Skeletal muscle satellite cell (primary cell): ENCODE results near the gene PLK1.

ENCODE experiments used
- H3K27me3 ChIP-seq: 2 replicates; pipeline ENCODE4 v1.7.0; 2013; ENCODE audit warnings: low read length; ENCODE audit not compliant: control insufficient read depth, insufficient read depth
- H3K36me3 ChIP-seq: 2 replicates; pipeline ENCODE4 v1.7.0; 2013; ENCODE audit warnings: mild to moderate bottlenecking, control low read depth, low read length; ENCODE audit not compliant: insufficient read depth
- H3K4me1 ChIP-seq: 2 replicates; pipeline ENCODE4 v1.7.0; 2013; ENCODE audit warnings: low read length; ENCODE audit not compliant: control insufficient read depth, insufficient read depth
- H3K4me2 ChIP-seq: 2 replicates; pipeline ENCODE4 v1.7.0; 2013; ENCODE audit warnings: mild to moderate bottlenecking, low read length
- H3K4me3 ChIP-seq: 2 replicates; pipeline ENCODE4 v1.7.0; 2013; ENCODE audit warnings: low read length
- H3K9ac ChIP-seq: 2 replicates; pipeline ENCODE4 v1.7.0; 2013; ENCODE audit warnings: mild to moderate bottlenecking, low read depth, low read length, moderate library complexity
- H3K9me3 ChIP-seq: replicated peaks from 2 replicates; pipeline ENCODE4 v1.7.0; 2013; ENCODE audit warnings: mild to moderate bottlenecking, control low read depth, low read length

PLK1 gene

DNA sequence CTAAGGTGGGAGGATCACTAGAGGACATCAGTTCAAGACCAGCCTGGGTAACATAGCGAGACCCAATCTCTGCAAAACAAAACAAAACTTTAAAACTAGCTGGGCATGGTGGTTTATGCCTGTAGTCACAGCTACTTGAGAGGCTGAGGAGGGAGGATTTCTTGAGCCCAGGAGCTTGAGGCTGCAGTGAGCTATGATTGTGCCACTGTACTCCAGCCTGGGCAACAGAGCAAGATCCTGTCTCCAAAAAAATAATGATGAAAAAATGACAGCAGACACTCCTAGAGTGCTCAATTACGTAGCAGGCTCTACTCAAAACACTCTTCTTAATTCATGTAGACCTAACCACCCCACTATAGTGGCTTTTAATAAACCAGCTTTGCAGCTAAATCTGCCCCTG lies 21.4 kb downstream of the PLK1 start:
- no peak overlapping the region for H3K4me3 ChIP-seq
- H3K4me1 ChIP-seq: no peaks in the 10 kb centered on the region
- no peaks in the 10 kb centered on the region for H3K27me3 ChIP-seq
- no peak overlapping the region for H3K4me2 ChIP-seq
- no peaks in the 10 kb centered on the region for H3K36me3 ChIP-seq
- H3K9ac ChIP-seq: no peak overlapping the region
- no peaks in the 10 kb centered on the region for H3K9me3 ChIP-seq

DNA sequence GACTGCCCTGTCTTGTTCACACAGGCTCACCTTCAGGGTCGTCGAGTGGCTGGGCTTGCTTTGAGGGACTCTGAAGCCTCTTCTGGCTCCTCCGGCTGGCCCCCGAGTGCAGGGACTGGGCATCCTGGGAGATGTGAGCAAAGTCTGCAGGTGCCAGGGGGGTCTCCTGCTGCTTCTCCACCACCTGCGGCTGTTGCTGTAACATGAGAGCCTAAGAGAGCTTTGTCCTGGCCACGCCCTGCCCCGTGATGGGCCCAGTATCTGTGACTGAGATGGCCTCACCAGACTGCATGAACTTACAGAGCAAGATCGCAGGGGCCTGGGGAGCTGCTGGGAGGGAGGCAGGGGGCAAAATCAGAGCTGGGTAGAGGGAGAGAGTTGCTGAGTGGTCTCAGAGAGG lies 21.8 kb downstream of the PLK1 start:
- no peak overlapping the region for H3K9ac ChIP-seq
- H3K4me2 ChIP-seq: no peak overlapping the region
- H3K9me3 ChIP-seq: no peaks in the 10 kb centered on the region
- no peak overlapping the region for H3K4me3 ChIP-seq
- no peaks in the 10 kb centered on the region for H3K36me3 ChIP-seq
- H3K4me1 ChIP-seq: no peaks in the 10 kb centered on the region
- H3K27me3 ChIP-seq: no peaks in the 10 kb centered on the region

- H3K36me3 ChIP-seq: no peaks in the 10 kb centered on the region
- no peaks in the 10 kb centered on the region for H3K4me1 ChIP-seq
- H3K4me2 ChIP-seq: no peak overlapping the region
- H3K27me3 ChIP-seq: no peaks in the 10 kb centered on the region
- no peak overlapping the region for H3K4me3 ChIP-seq
- H3K9me3 ChIP-seq: no peaks in the 10 kb centered on the region
- H3K9ac ChIP-seq: no peak overlapping the region
These were observed 22.4 kb downstream of the PLK1 start for GRCh38 chr16:23701045-23701444.

DNA sequence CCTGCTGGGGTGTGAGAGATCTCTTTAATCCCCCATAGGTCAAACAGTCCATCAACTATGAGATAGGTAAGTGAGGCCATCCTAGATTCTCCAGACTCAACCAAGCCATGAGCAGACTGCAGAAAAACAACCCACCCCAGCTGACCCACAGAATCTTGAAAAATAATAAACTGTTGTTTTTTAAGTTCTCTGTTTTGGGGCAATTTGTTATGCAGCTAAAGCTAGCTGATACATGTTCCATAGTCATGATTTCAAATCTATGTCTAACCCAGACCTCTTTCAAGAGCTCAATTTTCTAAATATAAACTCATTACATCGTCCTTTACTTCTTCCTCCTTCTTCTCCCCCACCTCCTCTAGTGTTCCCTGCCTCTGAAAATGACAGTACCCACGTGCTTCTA lies 24.3 kb downstream of the PLK1 start:
- H3K4me2 ChIP-seq: no peak overlapping the region
- H3K4me1 ChIP-seq: no peaks in the 10 kb centered on the region
- H3K4me3 ChIP-seq: no peak overlapping the region
- no peaks in the 10 kb centered on the region for H3K27me3 ChIP-seq
- H3K9me3 ChIP-seq: no peaks in the 10 kb centered on the region
- H3K9ac ChIP-seq: no peak overlapping the region
- no peaks in the 10 kb centered on the region for H3K36me3 ChIP-seq

GRCh38 chr16:23704772-23705516 lies 26.3 kb downstream of the PLK1 start:
- H3K4me3 ChIP-seq: no peak overlapping the region
- H3K4me1 ChIP-seq: no peaks in the 10 kb centered on the region
- peaks cover 6% of the 10 kb centered on the region for H3K9me3 ChIP-seq
- no peak overlapping the region for H3K9ac ChIP-seq
- no peaks in the 10 kb centered on the region for H3K36me3 ChIP-seq
- no peaks in the 10 kb centered on the region for H3K27me3 ChIP-seq
- no peak overlapping the region for H3K4me2 ChIP-seq

GRCh38 chr16:23705517-23705902 lies 26.8 kb downstream of the PLK1 start:
- Histone ChIP-seq H3K9ac (no peak overlapping the region), H3K4me2 (no peak overlapping the region), H3K27me3 (no peaks in the 10 kb centered on the region), H3K36me3 (no peaks in the 10 kb centered on the region), H3K9me3 (peaks cover 6% of the 10 kb centered on the region), H3K4me1 (no peaks in the 10 kb centered on the region), H3K4me3 (no peak overlapping the region)

DNA sequence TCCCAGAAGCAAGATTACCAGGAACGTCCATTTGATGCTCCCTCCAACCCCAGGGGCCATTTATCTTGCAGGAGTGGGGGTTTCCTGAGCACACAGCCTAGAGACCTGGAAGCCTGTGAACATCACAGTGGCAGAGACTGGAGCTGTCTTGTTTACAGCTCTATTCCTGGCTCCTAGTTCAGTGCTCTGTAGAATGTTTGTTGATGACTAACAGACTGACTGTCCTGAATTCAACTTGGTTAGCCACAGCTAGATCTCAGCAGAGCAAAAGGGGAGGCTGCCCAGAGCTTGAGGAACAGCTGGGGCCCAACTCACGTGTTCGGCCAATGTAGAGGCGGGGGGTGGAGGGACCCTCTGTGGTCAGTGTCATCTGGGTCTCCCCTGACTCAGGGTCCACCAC lies 27.8 kb downstream of the PLK1 start:
- H3K9ac ChIP-seq: no peak overlapping the region
- no peaks in the 10 kb centered on the region for H3K36me3 ChIP-seq
- H3K4me1 ChIP-seq: no peaks in the 10 kb centered on the region
- H3K4me3 ChIP-seq: no peak overlapping the region
- no peaks in the 10 kb centered on the region for H3K27me3 ChIP-seq
- no peak overlapping the region for H3K4me2 ChIP-seq
- peaks cover 6% of the 10 kb centered on the region for H3K9me3 ChIP-seq

- Histone ChIP-seq H3K27me3 (peaks cover 17% of the 10 kb centered on the region), H3K4me3 (no peak overlapping the region), H3K9ac (no peak overlapping the region), H3K36me3 (no peaks in the 10 kb centered on the region), H3K9me3 (peaks cover 6% of the 10 kb centered on the region), H3K4me1 (no peaks in the 10 kb centered on the region), H3K4me2 (no peak overlapping the region)
These were observed 30.8 kb downstream of the PLK1 start for GRCh38 chr16:23709536-23709935.

- Histone ChIP-seq H3K36me3 (no peaks in the 10 kb centered on the region), H3K27me3 (peaks cover 21% of the 10 kb centered on the region)
These were observed 31.3 kb downstream of the PLK1 start for GRCh38 chr16:23710008-23710407.

GRCh38 chr16:23710504-23710903 lies 31.8 kb downstream of the PLK1 start:
- no peak overlapping the region for H3K9ac ChIP-seq
- peaks cover 6% of the 10 kb centered on the region for H3K9me3 ChIP-seq
- no peak overlapping the region for H3K4me2 ChIP-seq
- H3K4me3 ChIP-seq: no peak overlapping the region
- H3K36me3 ChIP-seq: no peaks in the 10 kb centered on the region
- H3K4me1 ChIP-seq: no peaks in the 10 kb centered on the region
- peaks cover 21% of the 10 kb centered on the region for H3K27me3 ChIP-seq

More at GRCh38 chr16:23710008-23710407, 31.3 kb downstream of the PLK1 start:
- Histone ChIP-seq H3K4me2 (no peak overlapping the region), H3K4me1 (no peaks in the 10 kb centered on the region), H3K9ac (no peak overlapping the region), H3K4me3 (no peak overlapping the region), H3K9me3 (peaks cover 6% of the 10 kb centered on the region)

GRCh38 chr16:23711785-23712184 lies 33.1 kb downstream of the PLK1 start:
- H3K9ac ChIP-seq: no peak overlapping the region
- peaks cover 6% of the 10 kb centered on the region for H3K9me3 ChIP-seq
- H3K4me3 ChIP-seq: no peak overlapping the region
- H3K4me1 ChIP-seq: no peaks in the 10 kb centered on the region
- no peak overlapping the region for H3K4me2 ChIP-seq
- no peaks in the 10 kb centered on the region for H3K36me3 ChIP-seq
- H3K27me3 ChIP-seq: peaks cover 21% of the 10 kb centered on the region

DNA sequence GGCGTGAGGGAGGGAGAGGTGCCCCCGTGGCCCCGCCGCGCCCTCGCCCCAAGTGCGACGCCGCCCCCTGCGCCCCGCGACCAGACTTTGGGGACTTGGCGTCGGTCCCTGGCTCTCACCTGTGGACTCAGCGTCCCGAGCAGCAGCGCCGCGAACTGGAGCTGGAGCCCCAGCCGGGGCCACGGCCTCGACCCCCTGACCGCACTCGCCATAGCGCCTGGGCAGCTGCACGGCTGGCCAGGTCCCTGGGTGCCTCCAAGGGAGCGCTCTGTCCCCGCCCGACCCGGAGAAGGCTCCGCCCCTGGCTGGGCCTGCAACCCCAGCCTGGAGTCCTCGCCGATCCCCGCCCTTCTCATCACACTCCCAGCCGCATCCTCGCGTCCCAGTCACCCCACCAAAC lies 34.3 kb downstream of the PLK1 start, which contains the start of gene ERN2:
TSS of gene ERN2 (minus strand) at position 247 of the 400 bp plus-strand sequence. CDS start at position 212, 35 bp downstream.
- peaks cover 25% of the 10 kb centered on the region for H3K27me3 ChIP-seq
- peaks cover 6% of the 10 kb centered on the region for H3K9me3 ChIP-seq
- no peaks in the 10 kb centered on the region for H3K4me1 ChIP-seq
- H3K36me3 ChIP-seq: no peaks in the 10 kb centered on the region
- no peak within 1 kb of the TSS for H3K9ac ChIP-seq
- H3K4me3 ChIP-seq: no peak within 1 kb of the TSS
- no peak within 1 kb of the TSS for H3K4me2 ChIP-seq
